HepG2 (cell line): Measurements from ENCODE around the gene RANBP3. TPM values are rescaled to one million over a fixed set of nuclear protein-coding genes. Genes with fewer than 3 reads are reported as not detected.

Source experiments
- AHR ChIP-seq: IDR thresholded peaks from 2 replicates; pipeline ENCODE4 v1.6.1; 2018; ENCODE audit warnings: missing genetic modification reagents, missing compliant biosample characterization
- GFI1 ChIP-seq: sonication (generic); formaldehyde crosslinking; IDR thresholded peaks from 2 replicates; pipeline ENCODE4 v1.5.0; 2020; ENCODE audit warnings: missing genetic modification reagents, mild to moderate bottlenecking, borderline replicate concordance
- NR1H2 ChIP-seq: sonication (generic); formaldehyde crosslinking; IDR thresholded peaks from 2 replicates; pipeline ENCODE4 v1.8.1; 2022; ENCODE audit warnings: low read depth, missing genetic modification reagents, borderline replicate concordance
- RAD21 ChIP-seq: fragments of 450-650 bp; formaldehyde crosslinking; IDR thresholded peaks from 2 replicates; pipeline ENCODE4 v1.5.0; 2020; ENCODE audit warnings: mild to moderate bottlenecking
- RFX1 ChIP-seq: fragments of 450-650 bp; IDR thresholded peaks from 2 replicates; pipeline ENCODE4 v1.6.1; 2017
- ZNF660 ChIP-seq: sonication (generic); formaldehyde crosslinking; IDR thresholded peaks from 2 replicates; pipeline ENCODE4 v1.5.1; 2020; ENCODE audit warnings: mild to moderate bottlenecking, low read depth, missing genetic modification reagents, borderline replicate concordance
- ZNF775 ChIP-seq: sonication (generic); formaldehyde crosslinking; IDR thresholded peaks from 2 replicates; pipeline ENCODE4 v1.4.0; 2020; ENCODE audit warnings: missing genetic modification reagents, mild to moderate bottlenecking, moderate library complexity, borderline replicate concordance
- polyA plus RNA-seq, 8 experiments: library from polyadenylated mRNA; depleted of rRNA in 3 of 8; stranded (reverse) in 7 of 8; unstranded in 1 of 8; fragments of >200 nt; fragmentation: Illumina TruSeq in 4 of 8; extraction: Trizol in 4 of 8; gene quantifications; 2 replicates each; pipeline versions ENCODE4 v1.2.1 to v1.2.3, GENCODE V29; 2011 to 2016; ENCODE audit warnings: low read depth in 4 of 8, missing spikeins in 1 of 8, mixed read lengths in 1 of 8; ENCODE audit not compliant: insufficient read depth in 1 of 8
- total RNA-seq, 5 experiments: library from RNA; depleted of rRNA; stranded (reverse); fragments of >200 nt; fragmentation: Illumina TruSeq; extraction: Trizol; gene quantifications; 2 replicates each; pipeline ENCODE4 v1.2.3, GENCODE V29; 2016; ENCODE audit warnings: low read depth in 1 of 5
- TF ChIP-seq, protein P1 (sequence below): sonication (generic); formaldehyde crosslinking; IDR thresholded peaks from 2 replicates; pipeline ENCODE4 v1.8.1; 2023; ENCODE audit warnings: missing genetic modification reagents, mild to moderate bottlenecking, borderline replicate concordance
- TF ChIP-seq, protein P2 (sequence below): sonication (generic); formaldehyde crosslinking; IDR thresholded peaks from 2 replicates; pipeline ENCODE4 v1.5.0; 2020; ENCODE audit warnings: mild to moderate bottlenecking, missing genetic modification reagents
- TF ChIP-seq, protein P3 (sequence below), 2 experiments: sonication (generic) in 1 of 2; formaldehyde crosslinking in 1 of 2; IDR thresholded peaks; 2 replicates each; pipeline versions ENCODE4 v1.6.1 to v1.9.0; 2014 to 2022; ENCODE audit warnings: antibody characterized with exemption in 1 of 2, borderline replicate concordance in 1 of 2, inconsistent platforms in 1 of 2, low read depth in 1 of 2, missing genetic modification reagents in 1 of 2
- TF ChIP-seq, protein P4 (sequence below): sonication (generic); formaldehyde crosslinking; IDR thresholded peaks from 2 replicates; pipeline ENCODE4 v1.4.0; 2020; ENCODE audit warnings: missing genetic modification reagents

The RANBP3 gene
- total and polyA plus RNA-seq, 2 of the 13 experiments (the other 11 are each of a cell fraction or from before 2014, with no cell fraction given) = 39.5 to 149 TPM

DNA sequence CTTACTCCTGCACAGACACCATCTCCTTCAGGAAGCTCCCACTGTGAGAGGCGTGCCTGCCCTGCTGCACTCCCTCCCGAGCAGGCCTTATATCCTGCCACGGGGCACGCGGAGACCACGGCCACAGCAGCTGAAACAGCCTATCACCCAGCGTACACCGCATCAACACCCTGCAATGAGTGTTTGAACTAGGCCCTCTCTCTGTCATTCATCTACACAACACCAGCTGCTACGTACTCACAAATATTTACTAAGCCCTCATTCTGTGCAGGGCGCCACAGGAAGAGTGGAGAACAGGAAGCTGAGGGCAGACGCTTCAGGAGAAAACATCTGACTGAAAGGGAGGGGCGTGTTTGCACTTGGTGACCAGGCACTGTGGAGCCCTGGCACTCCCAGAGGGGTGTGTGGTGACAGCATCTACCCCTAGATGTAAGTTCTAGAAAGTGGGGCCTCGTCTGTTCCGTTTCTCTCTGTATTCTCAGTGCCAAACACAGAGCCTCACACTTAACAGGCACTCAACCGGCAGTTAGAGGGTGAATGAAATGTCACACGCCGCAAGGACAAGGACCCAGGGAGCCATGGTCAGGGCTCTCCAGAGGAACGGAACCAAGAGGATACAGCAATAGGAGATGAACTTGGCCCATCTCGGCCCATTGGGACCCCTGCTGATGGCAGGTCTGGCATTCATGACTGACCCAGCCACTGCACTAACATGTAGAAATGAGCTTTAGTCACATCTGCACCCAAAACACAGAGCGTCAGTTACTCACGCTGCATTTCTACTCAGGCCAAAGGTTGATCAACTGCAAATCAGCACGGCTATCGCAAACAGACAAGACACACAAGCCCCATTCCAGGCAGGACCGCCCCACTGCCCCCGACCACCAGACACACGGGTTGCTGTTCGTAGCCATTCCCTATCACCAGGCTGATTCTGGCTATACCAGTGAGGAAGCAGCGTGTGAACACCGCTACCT is 15.7 kb downstream of the RANBP3 start (continued):
- TF ChIP-seq ZNF660 (CRISPR knock-in tag) (no peak), ZNF775 (CRISPR knock-in tag) (no peak), RFX1 (no peak), AHR (CRISPR knock-in tag) (no peak), NR1H2 (CRISPR knock-in tag) (peak; percentile 79; the same call in 1 of the 2 replicates), GFI1 (peak; percentile 74), RAD21 (CRISPR knock-in tag) (peak; percentile 36; the same call in 1 of the 2 replicates)
- TF ChIP-seq, protein P1, sequence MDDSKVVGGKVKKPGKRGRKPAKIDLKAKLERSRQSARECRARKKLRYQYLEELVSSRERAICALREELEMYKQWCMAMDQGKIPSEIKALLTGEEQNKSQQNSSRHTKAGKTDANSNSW (CRISPR knock-in tag) = no peak; the same call in 1 of the 2 replicates
- TF ChIP-seq, protein P2, sequence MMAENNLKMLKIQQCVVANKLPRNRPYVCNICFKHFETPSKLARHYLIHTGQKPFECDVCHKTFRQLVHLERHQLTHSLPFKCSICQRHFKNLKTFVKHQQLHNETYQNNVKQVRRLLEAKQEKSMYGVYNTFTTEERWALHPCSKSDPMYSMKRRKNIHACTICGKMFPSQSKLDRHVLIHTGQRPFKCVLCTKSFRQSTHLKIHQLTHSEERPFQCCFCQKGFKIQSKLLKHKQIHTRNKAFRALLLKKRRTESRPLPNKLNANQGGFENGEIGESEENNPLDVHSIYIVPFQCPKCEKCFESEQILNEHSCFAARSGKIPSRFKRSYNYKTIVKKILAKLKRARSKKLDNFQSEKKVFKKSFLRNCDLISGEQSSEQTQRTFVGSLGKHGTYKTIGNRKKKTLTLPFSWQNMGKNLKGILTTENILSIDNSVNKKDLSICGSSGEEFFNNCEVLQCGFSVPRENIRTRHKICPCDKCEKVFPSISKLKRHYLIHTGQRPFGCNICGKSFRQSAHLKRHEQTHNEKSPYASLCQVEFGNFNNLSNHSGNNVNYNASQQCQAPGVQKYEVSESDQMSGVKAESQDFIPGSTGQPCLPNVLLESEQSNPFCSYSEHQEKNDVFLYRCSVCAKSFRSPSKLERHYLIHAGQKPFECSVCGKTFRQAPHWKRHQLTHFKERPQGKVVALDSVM (CRISPR knock-in tag) = no peak
- TF ChIP-seq, protein P3, sequence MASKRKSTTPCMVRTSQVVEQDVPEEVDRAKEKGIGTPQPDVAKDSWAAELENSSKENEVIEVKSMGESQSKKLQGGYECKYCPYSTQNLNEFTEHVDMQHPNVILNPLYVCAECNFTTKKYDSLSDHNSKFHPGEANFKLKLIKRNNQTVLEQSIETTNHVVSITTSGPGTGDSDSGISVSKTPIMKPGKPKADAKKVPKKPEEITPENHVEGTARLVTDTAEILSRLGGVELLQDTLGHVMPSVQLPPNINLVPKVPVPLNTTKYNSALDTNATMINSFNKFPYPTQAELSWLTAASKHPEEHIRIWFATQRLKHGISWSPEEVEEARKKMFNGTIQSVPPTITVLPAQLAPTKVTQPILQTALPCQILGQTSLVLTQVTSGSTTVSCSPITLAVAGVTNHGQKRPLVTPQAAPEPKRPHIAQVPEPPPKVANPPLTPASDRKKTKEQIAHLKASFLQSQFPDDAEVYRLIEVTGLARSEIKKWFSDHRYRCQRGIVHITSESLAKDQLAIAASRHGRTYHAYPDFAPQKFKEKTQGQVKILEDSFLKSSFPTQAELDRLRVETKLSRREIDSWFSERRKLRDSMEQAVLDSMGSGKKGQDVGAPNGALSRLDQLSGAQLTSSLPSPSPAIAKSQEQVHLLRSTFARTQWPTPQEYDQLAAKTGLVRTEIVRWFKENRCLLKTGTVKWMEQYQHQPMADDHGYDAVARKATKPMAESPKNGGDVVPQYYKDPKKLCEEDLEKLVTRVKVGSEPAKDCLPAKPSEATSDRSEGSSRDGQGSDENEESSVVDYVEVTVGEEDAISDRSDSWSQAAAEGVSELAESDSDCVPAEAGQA (IDR thresholded peaks at IDR 0.05; ENCODE audit: low read depth) = peak; percentile 61; the same call in 1 of the 2 replicates
- TF ChIP-seq, protein P3 (CRISPR knock-in tag; IDR thresholded peaks at IDR 0.05; ENCODE audit: borderline replicate concordance) = no peak
- TF ChIP-seq, protein P4, sequence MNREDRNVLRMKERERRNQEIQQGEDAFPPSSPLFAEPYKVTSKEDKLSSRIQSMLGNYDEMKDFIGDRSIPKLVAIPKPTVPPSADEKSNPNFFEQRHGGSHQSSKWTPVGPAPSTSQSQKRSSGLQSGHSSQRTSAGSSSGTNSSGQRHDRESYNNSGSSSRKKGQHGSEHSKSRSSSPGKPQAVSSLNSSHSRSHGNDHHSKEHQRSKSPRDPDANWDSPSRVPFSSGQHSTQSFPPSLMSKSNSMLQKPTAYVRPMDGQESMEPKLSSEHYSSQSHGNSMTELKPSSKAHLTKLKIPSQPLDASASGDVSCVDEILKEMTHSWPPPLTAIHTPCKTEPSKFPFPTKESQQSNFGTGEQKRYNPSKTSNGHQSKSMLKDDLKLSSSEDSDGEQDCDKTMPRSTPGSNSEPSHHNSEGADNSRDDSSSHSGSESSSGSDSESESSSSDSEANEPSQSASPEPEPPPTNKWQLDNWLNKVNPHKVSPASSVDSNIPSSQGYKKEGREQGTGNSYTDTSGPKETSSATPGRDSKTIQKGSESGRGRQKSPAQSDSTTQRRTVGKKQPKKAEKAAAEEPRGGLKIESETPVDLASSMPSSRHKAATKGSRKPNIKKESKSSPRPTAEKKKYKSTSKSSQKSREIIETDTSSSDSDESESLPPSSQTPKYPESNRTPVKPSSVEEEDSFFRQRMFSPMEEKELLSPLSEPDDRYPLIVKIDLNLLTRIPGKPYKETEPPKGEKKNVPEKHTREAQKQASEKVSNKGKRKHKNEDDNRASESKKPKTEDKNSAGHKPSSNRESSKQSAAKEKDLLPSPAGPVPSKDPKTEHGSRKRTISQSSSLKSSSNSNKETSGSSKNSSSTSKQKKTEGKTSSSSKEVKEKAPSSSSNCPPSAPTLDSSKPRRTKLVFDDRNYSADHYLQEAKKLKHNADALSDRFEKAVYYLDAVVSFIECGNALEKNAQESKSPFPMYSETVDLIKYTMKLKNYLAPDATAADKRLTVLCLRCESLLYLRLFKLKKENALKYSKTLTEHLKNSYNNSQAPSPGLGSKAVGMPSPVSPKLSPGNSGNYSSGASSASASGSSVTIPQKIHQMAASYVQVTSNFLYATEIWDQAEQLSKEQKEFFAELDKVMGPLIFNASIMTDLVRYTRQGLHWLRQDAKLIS (CRISPR knock-in tag) = 0 out of 2 replicates have a peak, but pooled peaks have one; percentile 16
